Smooth muscle cell (in vitro differentiated cells): Measurements from ENCODE around the gene LYPD6B. TPM values are rescaled to one million over a fixed set of nuclear protein-coding genes. Genes with fewer than 3 reads are reported as not detected.

Source experiments
- DNase-seq: peaks from one replicate; lab custom pipeline; 2025; ENCODE audit not compliant: unreplicated experiment; lab: John Stamatoyannopoulos, UW
- H2AFZ ChIP-seq: fragments of 200-600 bp; sonication (generic); 2 replicates; pipeline ENCODE4 v1.6.0; 2016; ENCODE audit warnings: antibody characterized with exemption, low read depth, mild to moderate bottlenecking
- H3F3A ChIP-seq: fragments of 200-600 bp; sonication (generic); 2 replicates; pipeline ENCODE4 v1.6.0; 2017; ENCODE audit warnings: antibody characterized with exemption, low read depth
- H3K27ac ChIP-seq: fragments of 200-600 bp; sonication (generic); 2 replicates; pipeline ENCODE4 v1.5.1; 2016; ENCODE audit warnings: low read depth, mild to moderate bottlenecking
- H3K27me3 ChIP-seq: fragments of 200-600 bp; sonication (generic); 2 replicates; pipeline ENCODE4 v1.6.1; 2016; ENCODE audit warnings: low read depth, mild to moderate bottlenecking
- H3K36me3 ChIP-seq: fragments of 200-600 bp; sonication (generic); 2 replicates; pipeline ENCODE4 v1.5.1; 2016; ENCODE audit warnings: low read depth
- H3K4me1 ChIP-seq: fragments of 200-600 bp; sonication (generic); 2 replicates; pipeline ENCODE4 v1.5.1; 2016; ENCODE audit warnings: low read depth
- H3K4me2 ChIP-seq: fragments of 200-600 bp; sonication (generic); 2 replicates; pipeline ENCODE4 v1.6.0; 2016; ENCODE audit warnings: mild to moderate bottlenecking
- H3K4me3 ChIP-seq: fragments of 200-600 bp; sonication (generic); 2 replicates; pipeline ENCODE4 v1.5.1; 2016; ENCODE audit warnings: mild to moderate bottlenecking
- H3K79me2 ChIP-seq: fragments of 200-600 bp; sonication (generic); 2 replicates; pipeline ENCODE4 v1.6.0; 2016; ENCODE audit warnings: low read depth, mild to moderate bottlenecking
- H3K9ac ChIP-seq: fragments of 200-600 bp; sonication (generic); 2 replicates; pipeline ENCODE4 v1.6.0; 2016; ENCODE audit warnings: low read depth
- H3K9me3 ChIP-seq: fragments of 200-600 bp; sonication (generic); replicated peaks from 2 replicates; pipeline ENCODE4 v1.5.1; 2016; ENCODE audit warnings: low read depth
- H4K20me1 ChIP-seq: fragments of 200-600 bp; sonication (generic); 2 replicates; pipeline ENCODE4 v1.6.0; 2016; ENCODE audit warnings: low read depth
- WGBS: methylation state at CpG from one replicate; pipeline ENCODE4 v1.1.7; 2016; ENCODE audit warnings: low lambda C conversion rate; 5-methylcytosine and 5-hydroxymethylcytosine counted together
- polyA plus RNA-seq: library from polyadenylated mRNA; unstranded; fragments of >200 nt; fragmentation: Nextera tagmentation; extraction: Ambion mirVana; gene quantifications from 2 replicates; pipeline ENCODE4 v1.2.1, GENCODE V29; 2016
- total RNA-seq: library from RNA; depleted of rRNA; stranded (reverse); fragments of >200 nt; gene quantifications from 2 replicates; pipeline ENCODE4 v1.2.3, GENCODE V29; 2014
- TF ChIP-seq, protein P1 (sequence below): fragments of 200-600 bp; sonication (generic); IDR thresholded peaks from 2 replicates; pipeline ENCODE4 v1.5.1; 2017; ENCODE audit warnings: borderline replicate concordance, mild to moderate bottlenecking, antibody characterized with exemption; ENCODE audit not compliant: insufficient read depth, poor library complexity, severe bottlenecking

LYPD6B gene
- total and polyA plus RNA-seq, 2 experiments from 2014 or later: 4.9 to 10.6 TPM

GRCh38 chr2:149099298-149099697, 60.8 kb downstream of the LYPD6B start:
- Histone ChIP-seq H3K79me2 (no peaks in the 10 kb centered on the region), H3K4me2 (no peak overlapping the region), H3K9ac (no peak overlapping the region), H3K4me3 (no peak overlapping the region), H3K36me3 (no peaks in the 10 kb centered on the region), H4K20me1 (no peaks in the 10 kb centered on the region), H3K4me1 (peaks cover 12% of the 10 kb centered on the region), H3K9me3 (no peaks in the 10 kb centered on the region), H3K27me3 (peaks cover 7% of the 10 kb centered on the region), H3F3A (peaks cover 4% of the 10 kb centered on the region), H2AFZ (no peak overlapping the region), H3K27ac (no peak overlapping the region)
- WGBS: 93% methylated on average over 3 of the region's 3 CpGs
- no peak for DNase-seq
- TF ChIP-seq, protein P1, sequence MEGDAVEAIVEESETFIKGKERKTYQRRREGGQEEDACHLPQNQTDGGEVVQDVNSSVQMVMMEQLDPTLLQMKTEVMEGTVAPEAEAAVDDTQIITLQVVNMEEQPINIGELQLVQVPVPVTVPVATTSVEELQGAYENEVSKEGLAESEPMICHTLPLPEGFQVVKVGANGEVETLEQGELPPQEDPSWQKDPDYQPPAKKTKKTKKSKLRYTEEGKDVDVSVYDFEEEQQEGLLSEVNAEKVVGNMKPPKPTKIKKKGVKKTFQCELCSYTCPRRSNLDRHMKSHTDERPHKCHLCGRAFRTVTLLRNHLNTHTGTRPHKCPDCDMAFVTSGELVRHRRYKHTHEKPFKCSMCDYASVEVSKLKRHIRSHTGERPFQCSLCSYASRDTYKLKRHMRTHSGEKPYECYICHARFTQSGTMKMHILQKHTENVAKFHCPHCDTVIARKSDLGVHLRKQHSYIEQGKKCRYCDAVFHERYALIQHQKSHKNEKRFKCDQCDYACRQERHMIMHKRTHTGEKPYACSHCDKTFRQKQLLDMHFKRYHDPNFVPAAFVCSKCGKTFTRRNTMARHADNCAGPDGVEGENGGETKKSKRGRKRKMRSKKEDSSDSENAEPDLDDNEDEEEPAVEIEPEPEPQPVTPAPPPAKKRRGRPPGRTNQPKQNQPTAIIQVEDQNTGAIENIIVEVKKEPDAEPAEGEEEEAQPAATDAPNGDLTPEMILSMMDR: no peak

DNA sequence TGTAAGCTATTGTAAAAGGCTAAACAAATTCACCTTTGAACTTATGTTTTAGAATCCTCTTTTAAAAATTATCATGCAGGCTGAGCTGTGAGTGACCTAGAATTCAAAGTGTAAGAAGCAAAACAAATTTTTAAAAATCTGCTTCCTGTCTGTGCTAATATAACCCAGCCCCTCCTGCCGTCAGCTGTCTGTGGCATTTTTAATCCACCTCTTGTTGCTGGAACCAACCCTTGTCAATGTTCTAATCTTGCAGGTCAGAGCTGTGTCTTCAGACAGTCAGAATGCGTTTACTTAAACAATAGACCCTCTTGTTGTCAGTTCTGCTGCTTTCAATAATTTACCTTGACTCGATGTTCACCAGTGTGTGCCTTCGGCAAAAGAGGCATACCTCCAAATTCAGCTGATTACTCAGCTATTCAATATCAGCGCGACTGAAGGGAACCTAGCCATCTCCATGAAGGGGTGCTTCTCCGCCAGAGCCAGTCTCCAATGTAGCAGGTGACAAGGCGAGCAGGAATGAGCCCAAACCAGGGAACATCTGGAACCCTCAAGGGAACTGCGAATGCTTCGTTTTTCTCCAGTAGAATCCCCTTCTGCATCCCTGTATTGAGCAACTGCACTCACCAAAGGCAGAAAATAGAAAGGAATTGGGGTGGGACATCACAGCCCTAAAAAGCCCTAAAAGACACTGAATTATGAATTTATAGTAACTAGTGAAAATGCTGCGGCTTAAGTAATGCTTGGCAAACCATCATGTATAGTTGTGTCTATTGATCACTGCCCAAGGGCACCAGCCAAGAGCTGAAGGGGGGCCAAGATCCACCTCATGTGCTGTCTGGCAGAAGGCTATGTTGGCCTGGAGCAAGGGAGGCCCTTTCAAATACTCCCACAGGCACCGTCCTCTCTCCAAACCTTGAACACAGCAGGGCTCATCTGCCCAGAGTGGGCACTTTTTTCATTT, 62.5 kb downstream of the LYPD6B start:
- no peaks in the 10 kb centered on the region for H3K36me3 ChIP-seq
- peaks cover 4% of the 10 kb centered on the region for H3K4me1 ChIP-seq
- H3K4me2 ChIP-seq: no peak overlapping the region
- DNase-seq: no peak
- H4K20me1 ChIP-seq: no peaks in the 10 kb centered on the region
- peaks cover 7% of the 10 kb centered on the region for H3K27me3 ChIP-seq
- 80% methylated on average over 12 of the region's 12 CpGs for WGBS
- peak overlapping the region; percentile 38 for H3K27ac ChIP-seq
- H3K9ac ChIP-seq: no peak overlapping the region
- H3K4me3 ChIP-seq: no peak overlapping the region
- H3F3A ChIP-seq: no peaks in the 10 kb centered on the region
- no peaks in the 10 kb centered on the region for H3K79me2 ChIP-seq
- no peak overlapping the region for H2AFZ ChIP-seq
- no peaks in the 10 kb centered on the region for H3K9me3 ChIP-seq
- TF ChIP-seq, protein P1: no peak

GRCh38 chr2:149101818-149102217, 63.3 kb downstream of the LYPD6B start:
- Histone ChIP-seq H3K4me3 (no peak overlapping the region), H3K79me2 (no peaks in the 10 kb centered on the region), H3K9me3 (no peaks in the 10 kb centered on the region), H3K27me3 (peaks cover 1% of the 10 kb centered on the region), H3K27ac (peak overlapping the region; percentile 38), H3K9ac (no peak overlapping the region), H4K20me1 (no peaks in the 10 kb centered on the region), H3K4me1 (peaks cover 4% of the 10 kb centered on the region), H2AFZ (no peak overlapping the region), H3K4me2 (no peak overlapping the region), H3K36me3 (no peaks in the 10 kb centered on the region), H3F3A (no peaks in the 10 kb centered on the region)
- WGBS: 58% methylated on average over 2 of the region's 2 CpGs
- TF ChIP-seq, protein P1: no peak
- DNase-seq: no peak
